Mononuclear cell (primary cell): Measurements from ENCODE around the gene AMOT. TPM values are rescaled to one million over a fixed set of nuclear protein-coding genes. Genes with fewer than 3 reads are reported as not detected.

Experiments
- H3K27me3 ChIP-seq: 2 replicates; pipeline ENCODE4 v1.6.0; 2011; ENCODE audit warnings: low read length, control low read depth; ENCODE audit not compliant: insufficient read depth
- H3K4me1 ChIP-seq: 2 replicates; pipeline ENCODE4 v1.5.1; 2011; ENCODE audit warnings: mild to moderate bottlenecking, low read length, control low read depth; ENCODE audit not compliant: insufficient read depth
- H3K4me3 ChIP-seq: 2 replicates; pipeline ENCODE4 v1.5.1; 2011; ENCODE audit warnings: mild to moderate bottlenecking, low read length, moderate library complexity
- H3K9me3 ChIP-seq: 2 replicates; pipeline ENCODE4 v1.5.1; 2011; ENCODE audit warnings: low read depth, mild to moderate bottlenecking, control low read depth, low read length
- total RNA-seq: library from RNA; depleted of rRNA; stranded (reverse); fragments of >200 nt; gene quantifications from one replicate; pipeline ENCODE4 v1.2.3, GENCODE V29; 2012

Gene AMOT
- total RNA-seq, 1 donor = 0.52 TPM

- H3K9me3 ChIP-seq = no peaks in the 10 kb centered on the region
- no peaks in the 10 kb centered on the region for H3K27me3 ChIP-seq
- H3K4me3 ChIP-seq = no peak overlapping the region
- H3K4me1 ChIP-seq = no peaks in the 10 kb centered on the region
These were observed 50.7 kb downstream of the AMOT start for GRCh38 chrX:112789931-112790330.

DNA sequence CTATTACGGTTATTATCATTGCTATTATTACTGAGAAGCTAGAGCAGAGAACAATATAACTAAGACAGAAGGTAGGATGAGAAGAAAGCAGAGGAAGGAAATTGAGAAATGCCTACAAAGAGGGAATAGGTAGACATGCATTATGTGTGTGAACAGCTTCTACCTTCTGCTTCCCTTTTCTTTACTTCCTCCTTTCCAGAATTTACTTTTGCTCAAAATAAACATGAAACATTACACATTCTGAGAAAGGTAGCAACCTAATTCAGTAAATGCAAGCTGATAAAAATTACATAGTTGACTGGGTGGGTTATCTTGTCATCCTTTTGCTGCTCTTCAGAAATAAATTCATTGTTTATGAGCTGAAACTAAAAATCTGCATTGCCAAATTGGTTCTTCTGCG lies 54.6 kb downstream of the AMOT start:
- Histone ChIP-seq H3K4me1 (no peaks in the 10 kb centered on the region), H3K4me3 (no peak overlapping the region), H3K27me3 (no peaks in the 10 kb centered on the region), H3K9me3 (no peaks in the 10 kb centered on the region)

- H3K27me3 ChIP-seq = no peaks in the 10 kb centered on the region
- H3K4me3 ChIP-seq = no peak overlapping the region
- H3K4me1 ChIP-seq = no peaks in the 10 kb centered on the region
- no peaks in the 10 kb centered on the region for H3K9me3 ChIP-seq
These were observed 55.3 kb downstream of the AMOT start for GRCh38 chrX:112785344-112785743.

- Histone ChIP-seq H3K4me3 (no peak overlapping the region), H3K27me3 (no peaks in the 10 kb centered on the region), H3K9me3 (no peaks in the 10 kb centered on the region), H3K4me1 (no peaks in the 10 kb centered on the region)
These were observed 55.9 kb downstream of the AMOT start for GRCh38 chrX:112784692-112785091.

GRCh38 chrX:112779139-112779538 lies 61.5 kb downstream of the AMOT start:
- H3K4me3 ChIP-seq = no peak overlapping the region
- H3K27me3 ChIP-seq = no peaks in the 10 kb centered on the region
- H3K9me3 ChIP-seq = no peaks in the 10 kb centered on the region
- H3K4me1 ChIP-seq = no peaks in the 10 kb centered on the region

DNA sequence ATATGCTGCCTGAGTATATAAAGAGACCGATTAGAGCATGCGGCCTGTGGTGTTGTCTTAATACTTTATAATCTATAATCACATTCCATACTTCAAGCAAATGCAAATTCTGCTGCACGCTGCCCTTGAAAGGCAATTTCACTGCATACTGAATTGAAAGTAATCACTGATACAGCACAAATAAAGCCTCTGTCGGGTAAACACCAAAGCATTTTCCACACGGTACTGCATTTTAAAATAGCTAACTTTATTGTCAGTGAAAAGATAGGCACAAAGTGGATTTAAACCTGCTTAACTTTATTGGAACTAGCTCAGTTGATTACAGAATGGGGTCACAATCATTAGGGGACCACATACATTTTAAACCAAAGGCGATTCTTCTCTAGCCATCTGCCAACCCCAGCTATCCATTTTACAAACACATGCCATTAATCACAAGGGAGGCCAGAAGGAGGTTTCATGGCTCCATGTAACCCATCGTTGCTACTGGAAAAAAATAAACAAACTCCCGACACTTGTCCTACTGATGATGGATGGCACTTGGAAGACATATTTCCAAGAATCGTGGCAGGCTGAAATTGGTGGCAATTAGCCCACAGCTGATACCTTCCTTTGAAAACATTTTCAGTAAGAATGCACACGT lies 65.9 kb downstream of the AMOT start:
- no peaks in the 10 kb centered on the region for H3K9me3 ChIP-seq
- H3K27me3 ChIP-seq = no peaks in the 10 kb centered on the region
- no peaks in the 10 kb centered on the region for H3K4me1 ChIP-seq
- no peak overlapping the region for H3K4me3 ChIP-seq

GRCh38 chrX:112774142-112774541 lies 66.5 kb downstream of the AMOT start:
- Histone ChIP-seq H3K27me3 (no peaks in the 10 kb centered on the region), H3K9me3 (no peaks in the 10 kb centered on the region), H3K4me3 (no peak overlapping the region), H3K4me1 (no peaks in the 10 kb centered on the region)

DNA sequence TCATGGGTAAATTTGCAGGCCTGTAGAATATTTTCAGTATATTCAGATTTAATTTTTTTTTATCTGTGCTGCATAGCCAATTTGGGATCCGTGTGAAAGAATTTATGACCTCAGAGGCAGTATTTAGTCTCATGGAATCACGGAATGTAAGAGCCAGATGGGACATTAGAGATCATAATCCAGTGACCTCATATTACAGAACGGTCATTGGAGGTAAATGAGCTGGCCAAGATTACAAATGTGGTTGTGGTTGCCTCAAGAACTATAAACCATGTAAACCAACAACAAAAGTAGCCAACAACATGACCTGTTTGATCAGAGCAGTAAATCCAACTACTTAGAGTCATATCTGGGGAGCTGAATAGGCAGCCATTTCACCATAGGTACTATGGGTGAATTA lies 71.6 kb downstream of the AMOT start:
- no peaks in the 10 kb centered on the region for H3K27me3 ChIP-seq
- H3K4me3 ChIP-seq = no peak overlapping the region
- no peaks in the 10 kb centered on the region for H3K4me1 ChIP-seq
- H3K9me3 ChIP-seq = no peaks in the 10 kb centered on the region

GRCh38 chrX:112768563-112768962 lies 72.1 kb downstream of the AMOT start:
- H3K27me3 ChIP-seq = no peaks in the 10 kb centered on the region
- no peaks in the 10 kb centered on the region for H3K4me1 ChIP-seq
- H3K4me3 ChIP-seq = no peak overlapping the region
- no peaks in the 10 kb centered on the region for H3K9me3 ChIP-seq

DNA sequence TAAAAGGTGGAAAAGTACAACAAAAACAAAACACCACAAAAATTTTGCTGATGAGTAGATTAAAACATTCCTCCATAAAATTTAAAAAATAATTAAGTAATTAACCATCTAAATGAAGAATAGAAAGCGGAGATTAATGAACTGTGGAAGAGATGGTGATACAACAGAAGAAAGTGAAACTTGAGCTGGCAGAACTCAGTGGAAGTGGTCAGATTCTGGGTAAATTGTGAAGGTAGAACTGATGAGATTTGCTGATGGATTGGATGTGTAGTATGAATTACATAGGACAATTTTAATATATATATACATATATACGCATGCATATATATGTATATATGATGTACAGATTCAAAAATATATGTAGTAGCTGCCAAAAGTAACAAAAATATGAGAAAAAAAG lies 73.9 kb downstream of the AMOT start:
- no peaks in the 10 kb centered on the region for H3K4me1 ChIP-seq
- no peak overlapping the region for H3K4me3 ChIP-seq

GRCh38 chrX:112761242-112762207 lies 79.1 kb downstream of the AMOT start:
- Histone ChIP-seq H3K4me1 (peaks cover 4% of the 10 kb centered on the region), H3K9me3 (no peaks in the 10 kb centered on the region), H3K4me3 (no peak overlapping the region), H3K27me3 (no peaks in the 10 kb centered on the region)

More for the DNA sequence above, 73.9 kb downstream of the AMOT start:
- H3K27me3 ChIP-seq = no peaks in the 10 kb centered on the region
- H3K9me3 ChIP-seq = no peaks in the 10 kb centered on the region

DNA sequence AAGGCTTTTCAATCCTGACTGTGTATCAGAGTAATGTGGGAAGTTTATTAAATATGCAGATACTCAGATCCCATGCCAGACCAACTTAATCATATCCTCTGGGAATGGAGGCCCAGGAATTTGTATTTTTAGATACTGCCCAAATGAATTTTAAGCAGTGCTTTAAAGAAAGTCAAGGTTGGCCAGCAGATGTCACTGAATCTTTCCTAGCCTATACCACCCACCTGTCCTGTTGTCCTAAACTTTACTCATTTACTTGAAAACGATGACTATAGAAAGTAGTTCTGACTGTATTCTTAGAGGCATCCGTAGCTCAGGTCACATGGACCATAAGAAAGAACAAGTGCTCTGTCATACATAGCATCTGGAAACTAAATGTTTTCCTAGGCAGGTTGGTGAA lies 79.9 kb downstream of the AMOT start:
- H3K4me3 ChIP-seq = no peak overlapping the region
- peaks cover 4% of the 10 kb centered on the region for H3K4me1 ChIP-seq
- no peaks in the 10 kb centered on the region for H3K27me3 ChIP-seq
- no peaks in the 10 kb centered on the region for H3K9me3 ChIP-seq

GRCh38 chrX:112759966-112760365 lies 80.7 kb downstream of the AMOT start:
- peaks cover 4% of the 10 kb centered on the region for H3K4me1 ChIP-seq

GRCh38 chrX:112759512-112759911 lies 81.1 kb downstream of the AMOT start:
- Histone ChIP-seq H3K4me1 (peaks cover 4% of the 10 kb centered on the region), H3K9me3 (no peaks in the 10 kb centered on the region), H3K27me3 (no peaks in the 10 kb centered on the region), H3K4me3 (no peak overlapping the region)

More at GRCh38 chrX:112759966-112760365, 80.7 kb downstream of the AMOT start:
- H3K27me3 ChIP-seq = no peaks in the 10 kb centered on the region
- no peak overlapping the region for H3K4me3 ChIP-seq
- H3K9me3 ChIP-seq = no peaks in the 10 kb centered on the region

DNA sequence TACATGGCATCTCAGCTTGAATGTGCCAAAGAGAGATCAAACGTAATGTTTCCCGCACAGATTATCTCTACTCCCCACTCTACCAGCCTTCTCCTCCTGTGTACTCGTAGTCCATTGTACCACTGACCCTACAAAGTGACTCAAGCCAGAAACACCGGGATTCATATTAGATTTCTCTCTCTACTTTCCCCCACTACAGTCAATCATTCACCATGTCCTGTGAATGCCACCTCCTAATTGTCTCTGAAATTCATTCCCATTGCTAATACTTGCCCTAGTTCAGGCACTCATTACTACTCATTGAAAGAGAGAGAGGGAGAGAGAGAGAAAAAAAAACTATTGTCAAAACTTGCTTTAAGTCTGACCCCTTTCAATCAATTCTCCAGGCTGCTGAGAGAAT lies 82.7 kb downstream of the AMOT start:
- peaks cover 4% of the 10 kb centered on the region for H3K4me1 ChIP-seq
- no peak overlapping the region for H3K4me3 ChIP-seq
- H3K9me3 ChIP-seq = no peaks in the 10 kb centered on the region
- no peaks in the 10 kb centered on the region for H3K27me3 ChIP-seq
